IPS-NIHi7 (cell line): ENCODE measurements around the gene LAMP5.

Source experiments
- DNase-seq: peaks from one replicate; pipeline ENCODE4 v3.0.0; 2012; ENCODE audit warnings: mixed read lengths; ENCODE audit errors: extremely low spot score

Gene LAMP5

GRCh38 chr20:9500121-9500520 lies 14.3 kb upstream of the LAMP5 start:
- DNase-seq, result no peak

GRCh38 chr20:9501473-9501872 lies 12.9 kb upstream of the LAMP5 start:
- no peak for DNase-seq

- peak; percentile 22 for DNase-seq
Measured at GRCh38 chr20:9503526-9504245, 10.7 kb upstream of the LAMP5 start.

- DNase-seq, result no peak
Measured at GRCh38 chr20:9506280-9506821, 8.0 kb upstream of the LAMP5 start.

GRCh38 chr20:9506964-9507369 lies 7.4 kb upstream of the LAMP5 start:
- DNase-seq, result peak; percentile 44

- peak; percentile 40 for DNase-seq
Measured at GRCh38 chr20:9507544-9508239, 6.7 kb upstream of the LAMP5 start.

- peak; percentile 23 for DNase-seq
Measured at GRCh38 chr20:9508240-9508661, 6.1 kb upstream of the LAMP5 start.

- no peak for DNase-seq
Measured at GRCh38 chr20:9508696-9509178, 5.7 kb upstream of the LAMP5 start.

- no peak for DNase-seq
Measured at GRCh38 chr20:9509246-9509645, 5.1 kb upstream of the LAMP5 start.

GRCh38 chr20:9510911-9511310 lies 3.5 kb upstream of the LAMP5 start:
- DNase-seq, result no peak

- no peak for DNase-seq
Measured at GRCh38 chr20:9514072-9514460, 324 bp upstream of the LAMP5 start.

GRCh38 chr20:9515214-9515585 lies 810 bp downstream of the LAMP5 start:
- no peak for DNase-seq

GRCh38 chr20:9515741-9516233 lies 1.4 kb downstream of the LAMP5 start:
- DNase-seq, result peak; percentile 17

GRCh38 chr20:9516234-9516871 lies 2.0 kb downstream of the LAMP5 start:
- peak; percentile 44 for DNase-seq

GRCh38 chr20:9517297-9518162 lies 3.1 kb downstream of the LAMP5 start:
- peak; percentile 20 for DNase-seq

GRCh38 chr20:9518576-9519175 lies 4.3 kb downstream of the LAMP5 start:
- peak; percentile 73 for DNase-seq

GRCh38 chr20:9520086-9520485 lies 5.7 kb downstream of the LAMP5 start:
- DNase-seq, result no peak

GRCh38 chr20:9523636-9524035 lies 9.2 kb downstream of the LAMP5 start:
- no peak for DNase-seq

- no peak for DNase-seq
Measured at GRCh38 chr20:9531581-9531980, 17.2 kb downstream of the LAMP5 start.

GRCh38 chr20:9532069-9532838 lies 17.9 kb downstream of the LAMP5 start:
- DNase-seq, result no peak
